DOHH2 (cell line): ENCODE results near the gene SPEM3.
"Not testable (repeated sequence)": the region's sequence is repeated elsewhere in the genome, so short reads cannot be mapped to it uniquely, and the experiment has no call there.

ENCODE experiments used
- CTCF ChIP-seq: fragments of 200-600 bp; sonication (generic); IDR thresholded peaks from one replicate; pipeline ENCODE4 v1.5.1; 2014; ENCODE audit warnings: antibody characterized with exemption, mild to moderate bottlenecking, low read depth, low read length; ENCODE audit not compliant: poor library complexity, severe bottlenecking
- EZH2phosphoT487 ChIP-seq: fragments of 200-600 bp; sonication (generic); IDR thresholded peaks from 2 replicates; pipeline ENCODE4 v1.6.1; 2017; ENCODE audit warnings: borderline replicate concordance, mild to moderate bottlenecking, antibody characterized with exemption, low read length, moderate library complexity, mixed read lengths

- TF ChIP-seq CTCF, EZH2phosphoT487: not testable (repeated sequence)
Measured at GRCh38 chr17:7474767-7475166, 46.1 kb downstream of the SPEM3 start.
